ENCODE data around the gene FIG4.

- no peak for TF ChIP-seq POLR2AphosphoS5 (IDR thresholded peaks at IDR 0.05)
- no peak for TF ChIP-seq CTCF (IDR thresholded peaks at IDR 0.05)
Observed at GRCh38 chr6:109799129-109799528, 108.0 kb downstream of the FIG4 start.
